ENCODE results near the gene CP.

The CP gene

GRCh38 chr3:149179220-149179619 is 42.4 kb downstream of the CP start:
- FAIRE-seq, result no peak

DNA sequence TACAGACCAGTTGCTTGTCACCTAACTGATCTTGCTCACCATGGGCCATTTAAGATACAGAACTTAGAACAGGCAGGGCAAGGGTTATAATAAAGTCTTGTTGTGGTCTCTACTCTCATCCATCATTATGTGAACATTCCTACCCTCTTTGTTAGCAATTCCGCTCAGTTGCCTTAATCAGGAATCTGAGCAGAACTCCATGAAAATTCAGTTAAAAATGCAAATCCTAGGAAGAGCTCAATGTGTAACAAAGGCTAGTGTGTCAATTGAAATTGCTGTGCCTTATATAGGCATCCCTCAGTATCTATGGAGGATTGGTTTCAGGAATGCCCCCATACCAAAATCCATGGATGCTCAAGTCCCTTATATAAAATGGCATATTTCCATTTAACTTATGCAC is 44.5 kb downstream of the CP start:
- FAIRE-seq, result no peak

DNA sequence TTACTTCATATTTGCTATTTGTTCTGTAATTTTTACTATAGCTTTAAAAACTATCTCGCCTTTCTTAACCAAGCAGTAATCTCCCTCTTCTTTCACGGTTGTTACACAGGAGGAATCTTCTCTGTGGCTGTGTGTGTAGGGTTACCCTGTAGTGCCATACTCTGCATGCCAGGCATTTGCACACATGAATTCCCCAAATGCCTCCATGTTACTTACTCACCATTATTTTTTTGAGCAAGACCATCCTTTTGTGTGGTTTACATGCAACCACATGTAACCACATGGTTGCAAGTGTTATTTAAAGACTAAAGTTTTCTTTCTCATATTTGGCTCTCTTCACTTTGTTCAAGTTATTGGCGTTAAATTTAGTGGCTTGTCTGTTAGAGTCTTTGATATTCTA is 46.7 kb downstream of the CP start:
- no peak for FAIRE-seq

- FAIRE-seq, result no peak
Measured at GRCh38 chr3:149170672-149171071, 51.0 kb downstream of the CP start.

DNA sequence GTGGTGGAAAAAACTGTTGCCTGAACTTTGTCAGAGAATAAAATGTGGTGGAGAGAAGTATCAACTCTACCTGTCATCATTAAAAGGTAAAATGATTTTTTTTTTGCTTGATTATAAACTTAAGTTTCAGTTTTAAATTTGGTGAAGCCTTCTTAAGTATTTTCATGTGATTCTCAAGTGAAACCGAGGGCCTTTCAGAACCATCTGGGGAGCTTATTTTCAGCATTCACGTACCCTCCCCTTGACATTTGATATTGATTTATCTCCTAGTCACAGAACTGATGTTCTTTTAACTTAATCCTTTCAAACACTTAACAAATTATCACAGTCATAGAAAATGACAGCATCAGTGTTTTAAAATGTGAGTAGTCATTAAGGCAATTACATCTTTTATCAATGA is 53.7 kb downstream of the CP start:
- no peak for FAIRE-seq

GRCh38 chr3:149163066-149163465 is 58.6 kb downstream of the CP start:
- FAIRE-seq, result no peak

- FAIRE-seq, result no peak
Measured at GRCh38 chr3:149162007-149162406, 59.6 kb downstream of the CP start.

- no peak for FAIRE-seq
Measured at GRCh38 chr3:149160754-149161300, 60.8 kb downstream of the CP start.

DNA sequence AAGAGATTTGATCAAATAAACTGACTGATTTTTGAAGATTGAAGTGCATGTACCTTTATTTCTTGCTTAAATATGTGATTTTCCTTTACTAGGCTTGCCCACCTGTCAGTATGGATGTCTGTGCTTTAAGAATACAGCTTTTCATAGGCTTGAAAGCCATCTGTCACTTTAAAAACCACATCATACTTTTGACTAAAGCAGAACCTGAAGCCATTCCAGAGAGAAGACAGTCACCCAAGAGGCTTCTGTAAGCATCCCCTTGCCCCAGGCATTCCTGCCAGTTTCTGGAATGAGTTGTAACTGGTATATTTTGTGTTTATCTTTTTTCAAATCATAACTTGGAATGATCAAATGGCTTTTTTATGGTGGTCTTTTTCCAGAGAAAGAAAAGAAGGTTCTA is 68.2 kb downstream of the CP start:
- no peak for FAIRE-seq

- FAIRE-seq, result no peak
Measured at GRCh38 chr3:149152420-149152819, 69.2 kb downstream of the CP start.

- FAIRE-seq, result no peak
Measured at GRCh38 chr3:149151843-149152242, 69.8 kb downstream of the CP start.

GRCh38 chr3:149150436-149150835 is 71.2 kb downstream of the CP start:
- no peak for FAIRE-seq

GRCh38 chr3:149145974-149146373 is 75.7 kb downstream of the CP start:
- no peak for FAIRE-seq

- FAIRE-seq, result no peak
Measured at GRCh38 chr3:149145356-149145755, 76.3 kb downstream of the CP start.

DNA sequence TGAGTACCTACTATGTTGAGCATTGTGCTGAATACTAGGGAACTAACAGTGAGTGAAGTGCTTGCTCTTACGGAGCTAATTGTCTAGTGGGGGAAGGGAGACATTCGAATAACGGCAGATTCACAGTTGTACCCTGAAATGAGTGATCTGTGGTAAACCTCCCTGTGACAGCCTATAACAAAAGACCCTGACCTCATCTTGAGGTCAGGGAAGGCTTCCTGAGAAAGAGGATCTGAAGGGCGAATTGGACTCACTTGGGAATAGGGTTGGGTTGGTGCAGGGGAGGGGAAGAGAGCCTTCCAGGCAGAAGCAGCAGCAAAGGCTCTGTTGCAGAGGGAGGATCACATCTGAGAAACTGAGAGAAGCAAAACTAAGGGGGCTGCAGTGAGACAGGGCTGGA is 78.9 kb downstream of the CP start:
- FAIRE-seq, result no peak

- no peak for FAIRE-seq
Measured at GRCh38 chr3:149134575-149134974, 87.1 kb downstream of the CP start.

DNA sequence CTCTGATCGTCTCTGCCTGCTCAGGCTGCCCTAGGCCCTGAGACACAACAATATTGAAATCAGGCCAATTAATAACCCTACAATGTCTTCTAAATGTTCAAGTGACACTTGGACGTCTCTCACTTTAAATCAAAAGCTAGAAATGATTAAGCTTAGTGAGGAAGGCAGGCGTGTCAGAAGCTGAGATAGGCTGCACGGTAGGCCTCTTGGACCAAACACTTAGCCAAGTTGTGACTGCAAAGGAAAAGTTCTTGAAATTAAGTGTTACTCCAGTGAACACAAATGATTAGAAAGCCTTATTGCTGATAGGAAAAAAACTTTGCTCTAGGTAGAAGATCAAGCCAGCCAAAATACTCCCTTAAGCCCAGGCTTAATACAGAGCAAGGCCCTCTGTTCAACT is 90.0 kb downstream of the CP start:
- no peak for FAIRE-seq

DNA sequence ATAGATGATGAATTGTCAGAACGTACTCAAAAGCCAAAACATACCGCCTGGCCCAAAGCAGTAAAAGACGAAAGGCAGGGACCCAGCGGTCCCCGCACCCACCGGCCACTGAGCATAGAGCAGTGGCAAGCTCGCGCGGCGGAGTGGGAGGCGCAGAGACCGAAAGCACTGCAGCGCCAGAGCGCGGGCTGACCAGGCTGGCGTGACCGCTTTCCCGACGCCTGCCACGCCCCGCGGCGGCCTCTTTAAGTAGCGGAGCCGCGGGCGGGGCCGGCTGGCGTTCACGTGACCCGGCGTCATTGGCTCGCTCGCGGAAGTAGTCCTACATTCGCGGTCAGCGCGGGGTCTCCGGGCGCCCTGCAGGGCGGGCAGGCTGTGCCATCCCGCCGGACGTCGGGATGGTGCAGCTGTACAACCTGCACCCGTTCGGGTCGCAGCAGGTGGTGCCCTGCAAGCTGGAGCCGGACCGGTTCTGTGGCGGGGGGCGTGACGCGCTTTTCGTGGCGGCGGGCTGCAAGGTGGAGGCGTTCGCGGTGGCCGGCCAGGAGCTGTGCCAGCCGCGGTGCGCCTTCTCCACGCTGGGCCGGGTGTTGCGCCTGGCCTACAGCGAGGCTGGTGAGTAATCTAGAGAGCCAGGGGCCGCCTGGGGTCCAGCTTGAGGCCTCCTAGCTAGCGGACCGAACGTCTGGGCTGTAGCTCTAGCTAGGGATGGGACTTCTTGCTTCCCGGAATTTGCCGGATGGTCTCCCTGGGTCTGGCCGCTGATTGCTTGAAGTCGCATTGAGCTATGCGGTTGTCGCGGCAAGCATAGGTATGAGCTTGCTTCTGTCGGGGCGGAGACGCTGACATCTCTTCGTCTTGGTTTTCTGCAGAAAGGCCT is 92.1 kb downstream of the CP start, which contains the start of gene HPS3:
TSS of gene HPS3 (plus strand) at position 313 of the 880 bp plus-strand sequence. CDS start at position 399, 86 bp downstream.
- FAIRE-seq, result no peak

GRCh38 chr3:149128821-149129220 is 92.8 kb downstream of the CP start:
- FAIRE-seq, result no peak

DNA sequence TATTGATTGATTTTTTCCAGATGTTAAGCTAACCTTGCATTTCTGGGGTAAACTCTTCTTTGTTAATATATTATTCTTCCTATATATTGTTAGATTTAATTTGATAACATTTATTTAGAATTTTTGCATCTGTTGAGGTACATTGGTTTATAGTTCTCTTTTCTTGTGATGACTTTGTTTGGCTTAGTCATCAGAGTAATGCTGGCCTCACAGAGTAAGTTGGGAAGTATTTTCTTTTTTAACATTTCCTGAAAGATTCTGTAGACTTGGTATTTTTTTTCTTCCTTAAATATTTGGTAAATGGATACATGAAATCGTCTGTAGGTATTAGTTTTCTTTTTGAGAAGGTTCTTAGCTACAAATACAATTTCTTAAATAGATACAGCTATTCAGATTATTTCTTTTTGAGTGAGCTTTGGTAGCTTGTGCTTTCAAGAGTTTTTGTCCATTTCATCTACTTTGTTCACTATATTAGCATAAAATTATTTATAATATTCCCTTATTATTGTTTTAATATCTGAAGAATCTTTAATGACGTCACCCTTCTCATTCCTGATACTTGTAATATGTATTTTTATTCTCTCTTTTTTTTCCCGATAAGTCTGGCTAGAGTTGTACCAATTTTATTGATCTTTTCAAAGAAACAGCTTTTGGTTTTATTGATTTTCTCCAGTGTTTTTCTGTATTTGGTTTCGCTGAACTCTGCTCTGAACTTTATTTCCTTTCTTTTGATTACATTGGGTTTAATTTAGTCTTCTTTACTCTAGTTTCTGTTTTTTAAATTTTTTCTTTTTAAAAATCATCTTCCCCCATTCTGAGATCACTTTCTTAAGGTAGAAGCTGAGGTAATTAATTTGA is 98.7 kb downstream of the CP start:
- FAIRE-seq, result peak; percentile 55

All from colon (tissue), 2 donors.